SK-N-SH (cell line): ENCODE measurements around the gene RPL22. TPM values are rescaled to one million over a fixed set of nuclear protein-coding genes. Genes with fewer than 3 reads are reported as not detected.
A peak's percentile ranks its signal among the peaks of the same experiment; 100 is the strongest.

Experiments
- CTCF ChIA-PET: fragments of 300-600, 350-600 bp; formaldehyde crosslinking; extraction: SDS; loops from one replicate; lab custom pipeline; 2021; lab: Yijun Ruan, JAX
- POLR2A ChIA-PET: fragments of 350-600 bp; sonication (Branson Sonifier 250); formaldehyde crosslinking; extraction: SDS; loops from one replicate; lab custom pipeline; 2020; ENCODE audit warnings: antibody characterized with exemption, inconsistent platforms; lab: Yijun Ruan, JAX
- DNase-seq: peaks from one replicate; pipeline ENCODE4 v3.0.0; 2012
- H2AFZ ChIP-seq: fragments of 200-600 bp; sonication (generic); 2 replicates; pipeline ENCODE4 v1.8.1; 2016; ENCODE audit warnings: antibody characterized with exemption, mild to moderate bottlenecking, low read depth
- H3F3A ChIP-seq: fragments of 200-600 bp; sonication (generic); replicated peaks from 2 replicates; pipeline ENCODE3; 2016; ENCODE audit warnings: antibody characterized with exemption, mild to moderate bottlenecking; ENCODE audit not compliant: insufficient read depth
- H3K27ac ChIP-seq, 2 experiments: fragments of 200-500 bp in 1 of 2; fragments of 200-600 bp in 1 of 2; sonication (Bioruptor generic) in 1 of 2; sonication (generic), shearing (Covaris generic) in 1 of 2; 2 replicates each; pipeline versions ENCODE4 v1.5.1 to v1.6.1; 2014 to 2016; ENCODE audit warnings: low read depth in 2 of 2, inconsistent platforms in 1 of 2, low read length in 1 of 2, mild to moderate bottlenecking in 1 of 2, mixed read lengths in 1 of 2
- H3K27me3 ChIP-seq: fragments of 200-600 bp; sonication (generic), shearing (Covaris generic); 2 replicates; pipeline ENCODE4 v1.6.1; 2016; ENCODE audit warnings: mixed run types; ENCODE audit not compliant: insufficient read depth
- H3K36me3 ChIP-seq, 2 experiments: fragments of 200-500 bp in 1 of 2; fragments of 200-600 bp in 1 of 2; sonication (Bioruptor generic) in 1 of 2; sonication (generic) in 1 of 2; replicated peaks in 1 of 2; 2 replicates each; pipeline versions ENCODE3 to v1.5.1; 2014 to 2016; ENCODE audit warnings: low read length in 1 of 2, mild to moderate bottlenecking in 1 of 2; ENCODE audit not compliant: insufficient read depth in 2 of 2, control insufficient read depth in 1 of 2
- H3K4me1 ChIP-seq, 2 experiments: fragments of 200-500 bp in 1 of 2; fragments of 200-600 bp in 1 of 2; sonication (Bioruptor generic) in 1 of 2; sonication (generic), shearing (Covaris generic) in 1 of 2; 2 replicates each; pipeline versions ENCODE4 v1.5.1 to v1.6.1; 2014 to 2016; ENCODE audit warnings: low read depth in 1 of 2, low read length in 1 of 2, mixed run types in 1 of 2; ENCODE audit not compliant: insufficient read depth in 2 of 2, control insufficient read depth in 1 of 2
- H3K4me2 ChIP-seq: fragments of 200-600 bp; sonication (generic), shearing (Covaris generic); 2 replicates; pipeline ENCODE4 v1.6.1; 2017; ENCODE audit warnings: mixed run types
- H3K4me3 ChIP-seq, 2 experiments: fragments of 200-500 bp in 1 of 2; fragments of 200-600 bp in 1 of 2; sonication (Bioruptor generic) in 1 of 2; sonication (generic), shearing (Covaris generic) in 1 of 2; 2 replicates each; pipeline versions ENCODE4 v1.5.1 to v1.8.1; 2014 to 2016; ENCODE audit warnings: low read depth in 2 of 2, inconsistent platforms in 1 of 2, low read length in 1 of 2, mild to moderate bottlenecking in 1 of 2, mixed read lengths in 1 of 2, moderate library complexity in 1 of 2
- H3K79me2 ChIP-seq: fragments of 200-600 bp; sonication (generic); 2 replicates; pipeline ENCODE4 v1.8.1; 2017; ENCODE audit warnings: mild to moderate bottlenecking; ENCODE audit not compliant: insufficient read depth
- H3K9ac ChIP-seq: fragments of 200-600 bp; sonication (generic); 2 replicates; pipeline ENCODE4 v1.6.1; 2017; ENCODE audit warnings: mixed run types
- H3K9me2 ChIP-seq: fragments of 200-600 bp; sonication (generic); 2 replicates; pipeline ENCODE4 v1.6.1; 2017; ENCODE audit warnings: mixed run types
- H3K9me3 ChIP-seq: fragments of 200-600 bp; sonication (generic); 2 replicates; pipeline ENCODE4 v1.6.1; 2017; ENCODE audit warnings: mixed run types, mild to moderate bottlenecking, moderate library complexity
- H4K20me1 ChIP-seq: fragments of 200-600 bp; sonication (generic); 2 replicates; pipeline ENCODE4 v1.6.1; 2017; ENCODE audit warnings: mild to moderate bottlenecking, mixed run types; ENCODE audit not compliant: insufficient read depth
- CHD2 ChIP-seq: fragments of 150-350 bp; IDR thresholded peaks from 2 replicates; pipeline ENCODE4 v1.6.1; 2018; ENCODE audit warnings: low read length; ENCODE audit not compliant: partially characterized antibody
- EZH2phosphoT487 ChIP-seq: fragments of 200-600 bp; sonication (generic); IDR thresholded peaks from 2 replicates; pipeline ENCODE4 v1.6.1; 2017; ENCODE audit warnings: low read depth, mixed run types, mild to moderate bottlenecking, antibody characterized with exemption, moderate library complexity, borderline replicate concordance
- FOSL2 ChIP-seq: IDR thresholded peaks from 2 replicates; pipeline ENCODE4 v1.4.0; 2012; ENCODE audit warnings: low read depth, mild to moderate bottlenecking, moderate library complexity, borderline replicate concordance
- FOXJ3 ChIP-seq: sonication (generic); formaldehyde crosslinking; IDR thresholded peaks from 2 replicates; pipeline ENCODE4 v1.5.1; 2020; ENCODE audit warnings: mild to moderate bottlenecking, missing genetic modification reagents
- FOXM1 ChIP-seq: IDR thresholded peaks from 2 replicates; pipeline ENCODE4 v1.4.0; 2012; ENCODE audit warnings: low read depth, mild to moderate bottlenecking
- NFIC ChIP-seq: IDR thresholded peaks from 2 replicates; pipeline ENCODE4 v1.4.0; 2012; ENCODE audit warnings: borderline replicate concordance
- POLR2AphosphoS5 ChIP-seq: IDR thresholded peaks from 2 replicates; pipeline ENCODE4 v1.6.1; 2012; ENCODE audit warnings: low read depth, low read length
- RCOR1 ChIP-seq: fragments of 150-350 bp; IDR thresholded peaks from 2 replicates; pipeline ENCODE4 v1.6.1; 2017; ENCODE audit warnings: antibody characterized with exemption, low read length
- SIN3A ChIP-seq: IDR thresholded peaks from 2 replicates; pipeline ENCODE4 v1.6.1; 2012; ENCODE audit warnings: low read depth, mild to moderate bottlenecking, low read length, moderate library complexity, borderline replicate concordance
- SMC3 ChIP-seq: IDR thresholded peaks from 2 replicates; pipeline ENCODE4 v1.6.1; 2012; ENCODE audit warnings: low read depth, low read length, improper control_type of control experiment
- TAF1 ChIP-seq: IDR thresholded peaks from 2 replicates; pipeline ENCODE4 v1.6.1; 2012; ENCODE audit warnings: low read depth, mild to moderate bottlenecking, low read length, moderate library complexity, borderline replicate concordance
- TEAD4 ChIP-seq: IDR thresholded peaks from 2 replicates; pipeline ENCODE4 v1.4.0; 2012; ENCODE audit warnings: mild to moderate bottlenecking, borderline replicate concordance; ENCODE audit not compliant: insufficient read depth
- YY1 ChIP-seq: IDR thresholded peaks from 2 replicates; pipeline ENCODE4 v1.4.0; 2012; ENCODE audit warnings: low read depth, mild to moderate bottlenecking
- WGBS: methylation state at CpG from one replicate; pipeline ENCODE4 v1.1.6; 2017; ENCODE audit warnings: low lambda C conversion rate; 5-methylcytosine and 5-hydroxymethylcytosine counted together
- polyA plus RNA-seq, 3 experiments: library from polyadenylated mRNA; depleted of rRNA; stranded (reverse); fragments of >200 nt; gene quantifications; 2 replicates each; pipeline ENCODE4 v1.2.3, GENCODE V29; 2012
- TF ChIP-seq, protein P1 (sequence below): fragments of 150-350 bp; IDR thresholded peaks from 2 replicates; pipeline ENCODE4 v1.6.1; 2017; ENCODE audit warnings: antibody characterized with exemption, low read length, low read depth, borderline replicate concordance
- TF ChIP-seq, protein P2 (sequence below): IDR thresholded peaks from 2 replicates; pipeline ENCODE4; 2012
- TF ChIP-seq, protein P3 (sequence below): IDR thresholded peaks from 2 replicates; pipeline ENCODE4 v1.4.0; 2012; ENCODE audit warnings: low read depth, borderline replicate concordance

The RPL22 gene
- polyA plus RNA-seq, 1 of the 3 experiments (the other 2 are of a cell fraction), result 140 TPM

DNA sequence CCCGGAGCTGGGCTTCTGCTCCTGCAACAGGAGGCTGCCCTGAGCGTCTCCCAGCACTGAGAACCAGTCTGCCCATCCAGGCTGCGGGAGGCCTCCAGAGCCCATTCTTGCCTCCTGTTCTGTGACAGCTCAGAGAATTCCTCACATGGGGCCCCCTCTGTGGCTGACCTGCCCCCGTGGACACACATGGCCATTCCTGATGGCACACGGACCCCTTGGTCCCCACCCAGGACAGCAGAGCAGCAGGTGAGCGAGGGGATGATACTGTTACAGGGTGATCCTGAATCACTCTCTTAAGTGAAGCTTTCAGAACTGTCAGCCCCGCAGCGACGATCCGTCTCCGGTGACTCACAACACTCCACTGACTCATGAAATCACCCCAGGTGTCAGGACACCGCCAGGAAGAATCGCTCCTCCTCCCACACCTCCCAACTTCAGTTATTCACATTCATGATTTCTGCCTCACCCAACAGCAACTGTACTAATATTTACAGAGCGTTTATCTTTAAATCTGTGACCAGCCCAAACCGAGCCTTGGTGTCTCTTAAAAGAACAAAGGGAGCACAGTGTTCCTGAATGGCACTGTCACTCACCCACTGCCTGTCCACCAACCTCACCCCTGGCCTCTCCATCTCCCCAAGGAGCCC is 41.7 kb downstream of the RPL22 start:
- no peak overlapping the region for H3K4me3 ChIP-seq
- ChIA-PET CTCF (interaction anchor here (1.2 to 1.6 kb wide), 3 partner anchors 10 to 104 kb away, joined by 3 to 5 read pairs (median 5); no protein-coding TSS in a partner anchor), POLR2A (no interaction called here)
- 20% methylated on average over 9 of the region's 15 CpGs for WGBS
- no peaks in the 10 kb centered on the region for H3K27me3 ChIP-seq
- H2AFZ ChIP-seq, result no peak overlapping the region
- no peak for TF ChIP-seq SIN3A
- TF ChIP-seq YY1, result no peak
- no peak for TF ChIP-seq FOXM1
- TF ChIP-seq, protein P1, sequence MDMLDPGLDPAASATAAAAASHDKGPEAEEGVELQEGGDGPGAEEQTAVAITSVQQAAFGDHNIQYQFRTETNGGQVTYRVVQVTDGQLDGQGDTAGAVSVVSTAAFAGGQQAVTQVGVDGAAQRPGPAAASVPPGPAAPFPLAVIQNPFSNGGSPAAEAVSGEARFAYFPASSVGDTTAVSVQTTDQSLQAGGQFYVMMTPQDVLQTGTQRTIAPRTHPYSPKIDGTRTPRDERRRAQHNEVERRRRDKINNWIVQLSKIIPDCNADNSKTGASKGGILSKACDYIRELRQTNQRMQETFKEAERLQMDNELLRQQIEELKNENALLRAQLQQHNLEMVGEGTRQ, result no peak
- no peak for TF ChIP-seq TAF1
- TF ChIP-seq, protein P2, sequence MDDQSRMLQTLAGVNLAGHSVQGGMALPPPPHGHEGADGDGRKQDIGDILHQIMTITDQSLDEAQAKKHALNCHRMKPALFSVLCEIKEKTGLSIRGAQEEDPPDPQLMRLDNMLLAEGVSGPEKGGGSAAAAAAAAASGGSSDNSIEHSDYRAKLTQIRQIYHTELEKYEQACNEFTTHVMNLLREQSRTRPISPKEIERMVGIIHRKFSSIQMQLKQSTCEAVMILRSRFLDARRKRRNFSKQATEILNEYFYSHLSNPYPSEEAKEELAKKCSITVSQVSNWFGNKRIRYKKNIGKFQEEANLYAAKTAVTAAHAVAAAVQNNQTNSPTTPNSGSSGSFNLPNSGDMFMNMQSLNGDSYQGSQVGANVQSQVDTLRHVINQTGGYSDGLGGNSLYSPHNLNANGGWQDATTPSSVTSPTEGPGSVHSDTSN, result peak; percentile 47
- no peak for TF ChIP-seq POLR2AphosphoS5
- TF ChIP-seq CHD2, result no peak
- no peak for TF ChIP-seq RCOR1
- TF ChIP-seq TEAD4, result no peak
- no peak for TF ChIP-seq NFIC
- no peak for TF ChIP-seq EZH2phosphoT487
- TF ChIP-seq FOSL2, result peak; percentile 52; the same call in 1 of the 2 replicates
- no peak for TF ChIP-seq FOXJ3 (CRISPR knock-in tag)
- TF ChIP-seq SMC3, result no peak
- TF ChIP-seq, protein P3, sequence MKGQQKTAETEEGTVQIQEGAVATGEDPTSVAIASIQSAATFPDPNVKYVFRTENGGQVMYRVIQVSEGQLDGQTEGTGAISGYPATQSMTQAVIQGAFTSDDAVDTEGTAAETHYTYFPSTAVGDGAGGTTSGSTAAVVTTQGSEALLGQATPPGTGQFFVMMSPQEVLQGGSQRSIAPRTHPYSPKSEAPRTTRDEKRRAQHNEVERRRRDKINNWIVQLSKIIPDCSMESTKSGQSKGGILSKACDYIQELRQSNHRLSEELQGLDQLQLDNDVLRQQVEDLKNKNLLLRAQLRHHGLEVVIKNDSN, result no peak
- peaks cover 0 to 22% of the 10 kb centered on the region in 2 experiments; a peak in 1 of 4 replicates for H3K4me1 ChIP-seq
- H3K9me2 ChIP-seq, result no peaks in the 10 kb centered on the region
- no peaks in the 10 kb centered on the region for H3K36me3 ChIP-seq
- no peaks in the 10 kb centered on the region for H3K9me3 ChIP-seq
- H4K20me1 ChIP-seq, result no peaks in the 10 kb centered on the region
- H3K79me2 ChIP-seq, result no peaks in the 10 kb centered on the region
- H3F3A ChIP-seq, result peaks cover 4% of the 10 kb centered on the region
- no peak overlapping the region for H3K27ac ChIP-seq
- 0 out of 2 replicates have a peak overlapping the region, but pooled peaks have one; percentile 33 for H3K4me2 ChIP-seq
- H3K9ac ChIP-seq, result no peak overlapping the region
- no peak for DNase-seq
